Psoas muscle (tissue), 8 donors: ENCODE measurements around the gene IL17F. TPM values are rescaled to one million over a fixed set of nuclear protein-coding genes. Genes with fewer than 3 reads are reported as not detected.
"Not testable (repeated sequence)": the region's sequence is repeated elsewhere in the genome, so short reads cannot be mapped to it uniquely, and the experiment has no call there.

Source experiments
- ATAC-seq, 4 donors: fragments of 200-7000 bp; cut with Tn5 transposase; one replicate each; pipeline ENCODE4 v1.9.1; 2020; ENCODE audit warnings: moderate library complexity in 3 of 4, mild to moderate bottlenecking in 2 of 4
- DNase-seq, 2 donors: peaks; one replicate each; pipeline ENCODE4 v3.0.0-alpha.2; 2020
- H3K27ac ChIP-seq: fragments of 200-600 bp; one replicate; pipeline ENCODE4 v1.8.0; 2022
- H3K27me3 ChIP-seq, 3 donors: fragments of 200-600 bp in 1 of 3; one replicate each; pipeline versions ENCODE4 v1.6.1 to v1.8.0; 2013 to 2022; ENCODE audit warnings: low read length in 2 of 3, mild to moderate bottlenecking in 2 of 3, moderate library complexity in 1 of 3; ENCODE audit not compliant: insufficient read depth in 3 of 3
- H3K36me3 ChIP-seq, 2 donors: fragments of 200-600 bp in 1 of 2; one replicate each; pipeline versions ENCODE4 v1.6.1 to v1.8.0; 2013 to 2022; ENCODE audit warnings: low read depth in 1 of 2, mild to moderate bottlenecking in 1 of 2, moderate library complexity in 1 of 2; ENCODE audit not compliant: insufficient read depth in 1 of 2
- H3K4me1 ChIP-seq: fragments of 200-600 bp; one replicate; pipeline ENCODE4 v1.8.0; 2022
- H3K4me3 ChIP-seq: fragments of 200-600 bp; one replicate; pipeline ENCODE4 v1.8.0; 2022; ENCODE audit warnings: mild to moderate bottlenecking
- H3K9me3 ChIP-seq: fragments of 200-600 bp; one replicate; pipeline ENCODE4 v1.8.0; 2022
- WGBS, 3 donors: extraction: QIAGEN DNeasy Blood & Tissue Kit; methylation state at CpG; one replicate each; pipeline versions ENCODE4 v1.1.6 to v1.1.7; 2013; 5-methylcytosine and 5-hydroxymethylcytosine counted together
- intact Hi-C, 2 donors: fragments of 100-400 bp; cut with DNase I; formaldehyde crosslinking; loops; one replicate each; pipeline versions ENCODE4 v1.11.0 to v1.14.2; 2022
- polyA plus RNA-seq, 3 donors: library from polyadenylated mRNA; stranded (reverse); fragments of 200-250 nt; gene quantifications; one replicate each; pipeline ENCODE4 v1.2.3, GENCODE V29; 2013
- total RNA-seq, 4 donors: library from RNA; stranded (reverse); fragmentation: NEBNext Ultra II Directional in 2 of 4; extraction: Animal tissue kit (Norgen Biotek cat#: 25700) in 2 of 4; gene quantifications; one replicate each; pipeline versions ENCODE4 v1.2.1 to v1.2.4, GENCODE V29; 2021 to 2023
- TF ChIP-seq, protein P1 (sequence below): fragments of 200-600 bp; IDR thresholded peaks from one replicate; pipeline ENCODE4 v1.8.0; 2022; ENCODE audit warnings: antibody characterized with exemption
- donor health status: healthy with polysubstance abuse.
- donor health status: DM: no; HTN: no; CAD: no; lungs with moderate emphysema.
- donor health status: Bipolar disorder and iron deficiency.
- donor health status: healthy.
- donor health status: DM: yes; HTN: yes; CAD: no.
- donor health status: DM: no; HTN: no; CAD: no.
- donor health status: DM: no; HTN: no; CAD: no.
- donor health status: DM: yes; HTN: yes; CAD: no.

The IL17F gene
- total and polyA plus RNA-seq, 7 donors, result not detected

DNA sequence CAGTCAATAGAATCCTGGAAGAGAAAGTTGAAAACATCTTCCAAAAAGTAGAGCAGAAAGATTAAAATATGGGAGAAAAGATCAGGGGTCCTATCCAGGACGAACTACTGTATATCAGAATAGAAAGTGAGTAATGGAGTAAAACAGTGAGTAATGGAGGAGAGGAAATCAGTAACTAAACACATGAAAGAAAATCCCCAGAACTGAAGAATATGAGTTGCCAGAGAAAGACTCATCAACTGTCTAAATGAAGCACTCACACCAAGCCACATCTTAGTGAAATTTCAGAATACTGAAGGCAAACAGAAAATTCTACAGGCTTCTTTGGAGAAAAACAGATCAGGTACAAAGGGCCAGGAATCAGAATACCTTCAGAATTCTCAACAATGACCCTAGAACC is 43.3 kb downstream of the IL17F start:
- no peak for DNase-seq
- WGBS, 3 donors, result 0 to 72% (median 53%) methylated on average over 1 of the region's 1 CpG
- intact Hi-C loops, result no loop called here
- H3K27me3 ChIP-seq, result no peaks in the 10 kb centered on the region
- no peaks in the 10 kb centered on the region for H3K4me1 ChIP-seq
- H3K9me3 ChIP-seq, result peaks cover 14% of the 10 kb centered on the region
- H3K4me3 ChIP-seq, result no peak overlapping the region
- TF ChIP-seq, protein P1, sequence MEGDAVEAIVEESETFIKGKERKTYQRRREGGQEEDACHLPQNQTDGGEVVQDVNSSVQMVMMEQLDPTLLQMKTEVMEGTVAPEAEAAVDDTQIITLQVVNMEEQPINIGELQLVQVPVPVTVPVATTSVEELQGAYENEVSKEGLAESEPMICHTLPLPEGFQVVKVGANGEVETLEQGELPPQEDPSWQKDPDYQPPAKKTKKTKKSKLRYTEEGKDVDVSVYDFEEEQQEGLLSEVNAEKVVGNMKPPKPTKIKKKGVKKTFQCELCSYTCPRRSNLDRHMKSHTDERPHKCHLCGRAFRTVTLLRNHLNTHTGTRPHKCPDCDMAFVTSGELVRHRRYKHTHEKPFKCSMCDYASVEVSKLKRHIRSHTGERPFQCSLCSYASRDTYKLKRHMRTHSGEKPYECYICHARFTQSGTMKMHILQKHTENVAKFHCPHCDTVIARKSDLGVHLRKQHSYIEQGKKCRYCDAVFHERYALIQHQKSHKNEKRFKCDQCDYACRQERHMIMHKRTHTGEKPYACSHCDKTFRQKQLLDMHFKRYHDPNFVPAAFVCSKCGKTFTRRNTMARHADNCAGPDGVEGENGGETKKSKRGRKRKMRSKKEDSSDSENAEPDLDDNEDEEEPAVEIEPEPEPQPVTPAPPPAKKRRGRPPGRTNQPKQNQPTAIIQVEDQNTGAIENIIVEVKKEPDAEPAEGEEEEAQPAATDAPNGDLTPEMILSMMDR, result no peak
- no peaks in the 10 kb centered on the region for H3K36me3 ChIP-seq
- ATAC-seq, result no peak
- H3K27ac ChIP-seq, result no peak overlapping the region

DNA sequence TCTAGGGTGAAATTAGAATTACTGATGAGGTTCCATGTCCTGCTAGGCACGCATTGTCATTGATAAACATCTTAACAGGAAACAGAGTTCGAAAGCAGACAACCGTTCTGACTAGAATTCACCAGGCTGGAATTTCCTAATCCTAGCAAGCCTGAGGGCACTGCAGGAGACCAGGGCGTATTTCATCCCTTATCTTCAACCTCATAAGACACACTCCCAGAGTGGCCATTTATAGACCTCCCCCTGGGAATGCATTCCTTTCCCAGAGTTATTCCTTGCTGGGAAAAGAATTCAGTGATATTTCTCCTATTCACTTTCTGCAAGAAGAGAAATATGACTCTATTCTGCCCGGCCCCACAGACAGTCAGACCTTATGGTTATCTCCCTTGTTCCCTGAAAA is 44.2 kb downstream of the IL17F start:
- DNase-seq, H3K4me3 ChIP-seq, H3K4me1 ChIP-seq, H3K27ac ChIP-seq, ATAC-seq, H3K36me3 ChIP-seq, intact Hi-C loops, H3K27me3 ChIP-seq: not testable (repeated sequence)
- peaks cover 14% of the 10 kb centered on the region for H3K9me3 ChIP-seq
- WGBS, 3 donors, result 43 to 65% (median 63%) methylated on average over 5 of the region's 5 CpGs

DNA sequence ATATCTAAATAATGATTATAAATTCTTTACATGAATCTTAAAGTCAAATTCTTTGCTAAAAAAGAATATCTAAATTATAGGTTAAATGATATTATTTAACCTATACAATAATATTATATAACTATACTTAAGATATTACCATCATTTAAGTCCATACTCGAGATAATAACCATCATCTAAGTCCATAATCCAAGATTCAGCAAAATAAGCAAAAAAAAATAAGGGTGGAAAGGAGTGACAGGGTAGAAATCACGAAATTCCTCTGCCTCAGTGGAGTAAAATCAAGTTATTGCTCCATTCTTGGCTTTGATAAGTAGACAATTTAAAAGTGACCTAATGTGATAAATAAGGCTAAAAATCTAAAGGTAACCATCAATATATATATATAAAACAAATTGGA is 48.4 kb downstream of the IL17F start:
- H3K4me3 ChIP-seq, result no peak overlapping the region
- peaks cover 6% of the 10 kb centered on the region for H3K9me3 ChIP-seq
- H3K27ac ChIP-seq, result no peak overlapping the region
- TF ChIP-seq, protein P1, result no peak
- no peak for ATAC-seq
- no peaks in the 10 kb centered on the region for H3K36me3 ChIP-seq
- intact Hi-C loops, result no loop called here
- H3K4me1 ChIP-seq, result no peaks in the 10 kb centered on the region
- no peak for DNase-seq
- H3K27me3 ChIP-seq, result no peaks in the 10 kb centered on the region
- 37 to 51% (median 39%) methylated on average over 2 of the region's 2 CpGs for WGBS, 3 donors

DNA sequence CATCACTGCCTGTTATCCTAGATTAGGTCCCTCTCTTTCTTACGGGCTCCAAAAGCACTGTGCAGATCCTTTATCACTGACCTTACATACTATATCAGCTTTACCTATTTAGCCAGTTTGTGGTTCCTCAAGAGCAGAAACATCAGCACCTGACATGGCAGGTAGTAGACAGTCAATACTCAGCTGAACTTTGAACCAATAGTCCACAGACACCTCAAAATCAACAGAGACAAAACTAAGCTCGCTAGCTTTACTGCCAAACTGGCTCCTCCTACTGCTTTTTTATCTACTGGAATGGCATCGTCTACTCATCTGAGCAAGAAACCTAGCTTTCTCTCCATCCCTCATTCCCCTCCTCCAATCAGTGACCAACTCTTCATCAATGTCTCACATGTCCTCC is 52.5 kb downstream of the IL17F start:
- Histone ChIP-seq H3K27ac (no peak overlapping the region), H3K4me3 (no peak overlapping the region), H3K4me1 (no peaks in the 10 kb centered on the region), H3K9me3 (no peaks in the 10 kb centered on the region), H3K36me3 (no peaks in the 10 kb centered on the region), H3K27me3 (no peaks in the 10 kb centered on the region)
- intact Hi-C loops, result no loop called here
- no peak for ATAC-seq
- 56 to 75% (median 74%) methylated on average over 3 of the region's 3 CpGs for WGBS, 3 donors
- DNase-seq, result no peak
- TF ChIP-seq, protein P1, result no peak

DNA sequence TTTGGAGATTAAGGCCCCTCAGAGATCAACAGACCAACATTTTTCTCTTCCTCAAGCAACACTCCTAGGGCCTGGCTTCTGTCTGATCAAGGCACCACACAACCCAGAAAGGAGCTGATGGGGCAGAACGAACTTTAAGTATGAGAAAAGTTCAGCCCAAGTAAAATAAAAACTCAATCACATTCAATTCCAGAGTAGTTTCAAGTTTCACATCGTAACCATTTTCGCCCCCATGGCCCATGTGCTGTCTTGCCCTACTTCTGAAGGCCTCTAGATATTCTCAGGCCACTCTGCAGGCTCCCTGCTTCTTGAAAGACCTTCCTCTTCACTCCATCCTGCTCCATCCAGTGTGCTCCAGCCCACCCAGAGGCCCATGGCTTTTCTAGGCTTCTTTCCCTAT is 53.9 kb downstream of the IL17F start:
- H3K27me3 ChIP-seq, result no peaks in the 10 kb centered on the region
- H3K9me3 ChIP-seq, result no peaks in the 10 kb centered on the region
- no peaks in the 10 kb centered on the region for H3K4me1 ChIP-seq
- 73 to 85% (median 78%) methylated on average over 3 of the region's 3 CpGs for WGBS, 3 donors
- no peak overlapping the region for H3K27ac ChIP-seq
- no peak overlapping the region for H3K4me3 ChIP-seq
- no peak for DNase-seq
- intact Hi-C loops, result no loop called here
- H3K36me3 ChIP-seq, result no peaks in the 10 kb centered on the region
- TF ChIP-seq, protein P1, result no peak
- no peak for ATAC-seq
